Measurements from ENCODE around the gene COX4I2. TPM values are rescaled to one million over a fixed set of nuclear protein-coding genes. Genes with fewer than 3 reads are reported as not detected.

Gene COX4I2
- total and polyA plus RNA-seq, 11 donors: 5.7 to 42.8 (median 11.3) TPM

- peak; percentile 69 to 80 (median 78) for DNase-seq
- Histone ChIP-seq H3K4me1 (peaks cover 58 to 100% (median 99%) of the 10 kb centered on the region in 12 donors), H3K36me3 (peaks cover 0 to 26% (median 6%) of the 10 kb centered on the region in 9 donors), H3K27me3 (no peaks in the 10 kb centered on the region), H3K9me3 (no peaks in the 10 kb centered on the region), H3K4me3 (peak overlapping the region in 2 of 12 donors; percentile 18 to 20), H3K27ac (peak overlapping the region; percentile 81 to 97 (median 90))
- 17 to 26% (median 21%) methylated on average over 9 to 10 of the region's 10 CpGs for WGBS, 4 donors
- TF ChIP-seq CTCF (IDR thresholded peaks at IDR 0.05) (no peak), POLR2A (IDR thresholded peaks at IDR 0.05) (peak in 1 of 2 donors; percentile 19)
- peak; percentile 74 to 82 (median 76) for ATAC-seq
- intact Hi-C loops (cut with DNase I): loop anchor here in 2 of 10 donors (2.0 kb wide), 2 partner anchors 42 to 52 kb away; partner anchors contain the start of gene BCL2L1 (in 1 of the 2)
Measured at GRCh38 chr20:31670371-31671228, 32.9 kb downstream of the COX4I2 start.

- ATAC-seq: no peak
- intact Hi-C loops (cut with DNase I): loop anchor here in 2 of 10 donors (2.0 kb wide), 2 partner anchors 41 to 51 kb away; partner anchors contain the start of gene BCL2L1 (in 1 of the 2)
Measured at GRCh38 chr20:31671324-31671723, 33.6 kb downstream of the COX4I2 start.

GRCh38 chr20:31673435-31673834, 35.7 kb downstream of the COX4I2 start:
- Histone ChIP-seq H3K9me3 (no peaks in the 10 kb centered on the region), H3K4me3 (no peak overlapping the region), H3K27ac (peak overlapping the region; percentile 10 to 97 (median 90)), H3K36me3 (peaks cover 0 to 37% (median 0%) of the 10 kb centered on the region in 9 donors), H3K4me1 (peaks cover 56 to 100% (median 99%) of the 10 kb centered on the region in 12 donors), H3K27me3 (no peaks in the 10 kb centered on the region)
- no peak for ATAC-seq
- intact Hi-C loops (cut with DNase I): no loop called here
- TF ChIP-seq CTCF (IDR thresholded peaks at IDR 0.05): no peak
- no peak for TF ChIP-seq POLR2A (IDR thresholded peaks at IDR 0.05)
- DNase-seq: no peak

More at GRCh38 chr20:31671324-31671723, 33.6 kb downstream of the COX4I2 start:
- 93 to 97% (median 94%) methylated on average over 2 of the region's 2 CpGs for WGBS, 4 donors
- H3K4me3 ChIP-seq: no peak overlapping the region
- no peaks in the 10 kb centered on the region for H3K27me3 ChIP-seq
- peaks cover 64 to 100% (median 99%) of the 10 kb centered on the region in 12 donors for H3K4me1 ChIP-seq
- peaks cover 0 to 21% (median 0%) of the 10 kb centered on the region in 9 donors for H3K36me3 ChIP-seq
- TF ChIP-seq POLR2A (IDR thresholded peaks at IDR 0.05): no peak
- no peak for TF ChIP-seq CTCF (IDR thresholded peaks at IDR 0.05)
- no peaks in the 10 kb centered on the region for H3K9me3 ChIP-seq
- peak overlapping the region; percentile 81 to 97 (median 90) for H3K27ac ChIP-seq
- DNase-seq: no peak

- Histone ChIP-seq H3K36me3 (peaks cover 0 to 39% (median 0%) of the 10 kb centered on the region in 9 donors), H3K9me3 (no peaks in the 10 kb centered on the region), H3K4me3 (no peak overlapping the region), H3K27ac (peak overlapping the region; percentile 10 to 96 (median 88)), H3K4me1 (peaks cover 56 to 100% (median 100%) of the 10 kb centered on the region in 12 donors), H3K27me3 (no peaks in the 10 kb centered on the region)
- 53 to 62% (median 57%) methylated on average over 2 of the region's 2 CpGs for WGBS, 4 donors
- intact Hi-C loops (cut with DNase I): no loop called here
- DNase-seq: no peak
- TF ChIP-seq POLR2A (IDR thresholded peaks at IDR 0.05) (no peak), CTCF (IDR thresholded peaks at IDR 0.05) (no peak)
- ATAC-seq: no peak
Measured at GRCh38 chr20:31673943-31674463, 36.3 kb downstream of the COX4I2 start.

All from heart left ventricle (tissue), 16 donors.